ENCODE measurements around the gene APOBEC3C. TPM values are rescaled to one million over a fixed set of nuclear protein-coding genes. Genes with fewer than 3 reads are reported as not detected.

Gene APOBEC3C
- total and polyA plus RNA-seq, 9 donors = 7.0 to 88.9 (median 52.4) TPM

GRCh38 chr22:38966380-38966702 is 47.7 kb upstream of the APOBEC3C start:
- Histone ChIP-seq H3K4me3 (no peak overlapping the region), H3K27me3 (no peaks in the 10 kb centered on the region), H3K27ac (no peak overlapping the region), H3K4me1 (ENCODE audit: insufficient read depth) (no peaks in the 10 kb centered on the region), H3K36me3 (no peaks in the 10 kb centered on the region), H3K9me3 (no peaks in the 10 kb centered on the region)
- DNase-seq = no peak
- TF ChIP-seq, protein P1, sequence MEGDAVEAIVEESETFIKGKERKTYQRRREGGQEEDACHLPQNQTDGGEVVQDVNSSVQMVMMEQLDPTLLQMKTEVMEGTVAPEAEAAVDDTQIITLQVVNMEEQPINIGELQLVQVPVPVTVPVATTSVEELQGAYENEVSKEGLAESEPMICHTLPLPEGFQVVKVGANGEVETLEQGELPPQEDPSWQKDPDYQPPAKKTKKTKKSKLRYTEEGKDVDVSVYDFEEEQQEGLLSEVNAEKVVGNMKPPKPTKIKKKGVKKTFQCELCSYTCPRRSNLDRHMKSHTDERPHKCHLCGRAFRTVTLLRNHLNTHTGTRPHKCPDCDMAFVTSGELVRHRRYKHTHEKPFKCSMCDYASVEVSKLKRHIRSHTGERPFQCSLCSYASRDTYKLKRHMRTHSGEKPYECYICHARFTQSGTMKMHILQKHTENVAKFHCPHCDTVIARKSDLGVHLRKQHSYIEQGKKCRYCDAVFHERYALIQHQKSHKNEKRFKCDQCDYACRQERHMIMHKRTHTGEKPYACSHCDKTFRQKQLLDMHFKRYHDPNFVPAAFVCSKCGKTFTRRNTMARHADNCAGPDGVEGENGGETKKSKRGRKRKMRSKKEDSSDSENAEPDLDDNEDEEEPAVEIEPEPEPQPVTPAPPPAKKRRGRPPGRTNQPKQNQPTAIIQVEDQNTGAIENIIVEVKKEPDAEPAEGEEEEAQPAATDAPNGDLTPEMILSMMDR (IDR thresholded peaks at IDR 0.05) = no peak
- TF ChIP-seq POLR2A (IDR thresholded peaks at IDR 0.05) (no peak), EP300 (IDR thresholded peaks at IDR 0.05) (no peak)
- 55 to 59% methylated on average over 5 of the region's 5 CpGs; no CpG with 5 or more reads in 1 of the 3 donors for WGBS, 3 donors
- intact Hi-C loops (cut with DNase I) = no loop called here

DNA sequence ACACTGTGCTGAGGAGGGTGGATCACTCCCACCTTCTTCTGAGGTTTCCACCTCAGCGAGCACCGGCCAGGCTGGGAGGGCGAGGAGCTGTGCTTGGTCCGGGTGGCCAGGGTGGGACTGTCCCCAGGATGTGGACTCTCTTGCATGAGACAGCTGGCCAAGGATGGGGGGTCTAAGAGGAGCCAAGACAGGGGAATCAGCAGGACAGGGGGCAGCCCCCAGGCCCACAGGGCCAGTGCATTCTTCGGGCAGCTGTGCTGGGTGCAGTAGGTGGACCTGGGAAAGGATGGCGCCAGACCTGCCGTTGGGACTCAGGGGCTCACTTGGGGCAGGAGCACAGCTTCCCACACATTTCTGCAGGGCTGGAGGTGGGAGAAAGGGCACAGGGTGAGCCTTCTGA is 47.1 kb upstream of the APOBEC3C start:
- intact Hi-C loops (cut with DNase I) = no loop called here
- 83 to 89% methylated on average over 7 of the region's 7 CpGs; no CpG with 5 or more reads in 1 of the 3 donors for WGBS, 3 donors
- no peak overlapping the region for H3K27ac ChIP-seq
- H3K4me3 ChIP-seq = no peak overlapping the region
- H3K4me1 ChIP-seq (ENCODE audit: insufficient read depth) = no peaks in the 10 kb centered on the region
- DNase-seq = no peak
- H3K36me3 ChIP-seq = no peaks in the 10 kb centered on the region
- H3K27me3 ChIP-seq = no peaks in the 10 kb centered on the region
- TF ChIP-seq, protein P1 (IDR thresholded peaks at IDR 0.05) = no peak
- TF ChIP-seq EP300 (IDR thresholded peaks at IDR 0.05) = no peak
- H3K9me3 ChIP-seq = no peaks in the 10 kb centered on the region

DNA sequence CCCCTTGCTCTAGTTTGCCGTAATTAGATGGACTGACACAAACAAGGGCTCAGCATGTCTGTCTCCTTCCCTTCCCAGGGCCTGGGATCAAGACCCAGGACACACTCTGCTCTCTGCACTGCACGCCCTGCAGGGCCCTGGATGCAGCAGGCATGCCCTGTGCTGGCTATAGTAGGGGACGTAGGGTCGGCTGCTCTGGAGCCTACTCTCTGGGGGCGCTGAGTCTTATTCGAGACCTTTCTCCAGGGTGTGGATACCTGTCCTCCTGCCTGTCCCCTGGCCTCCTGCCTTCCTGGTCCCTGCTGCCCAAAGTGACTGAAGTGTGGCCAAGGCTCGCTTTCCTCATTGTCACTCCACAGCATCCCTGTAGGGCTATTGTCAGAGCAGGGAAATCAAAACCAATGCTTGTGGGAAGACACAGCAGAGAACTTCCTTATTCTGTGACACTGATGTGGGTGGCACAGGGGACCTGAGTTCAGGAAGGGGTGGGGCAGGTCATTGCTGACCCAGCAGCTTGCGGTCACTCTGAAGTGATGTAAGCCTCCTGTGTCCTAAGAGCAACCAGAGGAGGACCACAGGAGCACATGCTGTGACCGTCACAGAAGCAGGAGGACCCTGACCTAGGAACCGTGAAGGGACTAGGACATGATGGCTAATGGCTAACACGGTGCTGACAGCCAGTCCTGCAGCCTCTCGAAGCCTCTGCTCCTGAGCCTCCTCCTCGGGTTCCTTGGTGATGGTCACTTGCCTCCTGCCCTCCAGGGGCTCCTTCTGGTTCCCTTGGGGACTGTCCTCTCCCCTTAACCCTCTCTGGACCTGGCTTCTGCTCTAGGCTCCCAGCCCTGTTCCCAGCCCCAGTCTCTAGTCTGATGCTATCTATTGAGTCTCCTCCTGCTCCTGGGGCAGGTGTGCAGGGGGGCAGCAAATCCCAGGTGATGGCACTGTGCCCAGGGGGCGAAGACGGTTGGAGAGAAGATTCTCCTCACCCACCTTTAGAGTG is 46.3 kb upstream of the APOBEC3C start:
- no peak overlapping the region for H3K27ac ChIP-seq
- TF ChIP-seq, protein P1 (IDR thresholded peaks at IDR 0.05) = no peak
- TF ChIP-seq EP300 (IDR thresholded peaks at IDR 0.05) = no peak
- TF ChIP-seq POLR2A (IDR thresholded peaks at IDR 0.05) = no peak
- no peak overlapping the region for H3K4me3 ChIP-seq
- no peaks in the 10 kb centered on the region for H3K4me1 ChIP-seq (ENCODE audit: insufficient read depth)
- intact Hi-C loops (cut with DNase I) = no loop called here
- WGBS, 3 donors = 77 to 81% methylated on average over 15 of the region's 15 CpGs; no CpG with 5 or more reads in 1 of the 3 donors
- no peaks in the 10 kb centered on the region for H3K9me3 ChIP-seq
- H3K36me3 ChIP-seq = no peaks in the 10 kb centered on the region
- H3K27me3 ChIP-seq = no peaks in the 10 kb centered on the region
- DNase-seq = no peak

DNA sequence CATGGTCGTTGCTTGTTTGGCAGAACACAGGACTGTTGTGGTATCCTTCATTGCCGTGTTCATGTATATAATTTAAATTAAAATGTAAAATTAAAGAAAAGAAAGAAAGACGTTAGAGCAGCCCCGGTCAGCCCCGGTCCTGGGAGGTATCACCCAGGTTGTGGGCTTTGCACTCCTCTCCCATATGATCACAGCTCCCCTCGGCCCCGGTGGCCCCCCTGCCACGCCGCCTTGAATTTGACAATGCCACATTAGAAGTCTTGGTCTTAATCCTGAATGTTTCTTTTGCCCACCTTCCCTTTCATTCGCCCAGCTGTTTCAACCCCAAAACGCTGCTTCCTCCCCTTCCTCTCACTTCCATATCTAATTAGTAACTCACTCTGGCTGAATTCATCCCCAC is 45.3 kb upstream of the APOBEC3C start:
- TF ChIP-seq EP300 (IDR thresholded peaks at IDR 0.05) (no peak), POLR2A (IDR thresholded peaks at IDR 0.05) (no peak)
- TF ChIP-seq, protein P1 (IDR thresholded peaks at IDR 0.05) = no peak
- intact Hi-C loops (cut with DNase I) = no loop called here

More for the DNA sequence above, 45.3 kb upstream of the APOBEC3C start:
- Histone ChIP-seq H3K27ac (no peak overlapping the region), H3K4me3 (no peak overlapping the region), H3K27me3 (no peaks in the 10 kb centered on the region), H3K4me1 (ENCODE audit: insufficient read depth) (no peaks in the 10 kb centered on the region), H3K9me3 (no peaks in the 10 kb centered on the region), H3K36me3 (no peaks in the 10 kb centered on the region)
- 81 to 86% methylated on average over 11 of the region's 11 CpGs; no CpG with 5 or more reads in 1 of the 3 donors for WGBS, 3 donors
- no peak for DNase-seq

Measured in ovary (tissue), 9 donors.